ENCODE data around the gene THOC2.
"Not testable (repeated sequence)": the region's sequence is repeated elsewhere in the genome, so short reads cannot be mapped to it uniquely, and the experiment has no call there.

The THOC2 gene

GRCh38 chrX:123663720-123664119 is 69.1 kb downstream of the THOC2 start:
- DNase-seq: not testable (repeated sequence)

- DNase-seq: not testable (repeated sequence)
Observed at GRCh38 chrX:123656507-123656906, 76.3 kb downstream of the THOC2 start.

GRCh38 chrX:123648811-123649181 is 84.1 kb downstream of the THOC2 start:
- not testable (repeated sequence) for DNase-seq

GRCh38 chrX:123648028-123648810 is 84.6 kb downstream of the THOC2 start:
- DNase-seq: no peak

- no peak for DNase-seq
Observed at GRCh38 chrX:123647244-123647643, 85.6 kb downstream of the THOC2 start.

GRCh38 chrX:123629502-123629901 is 103.3 kb downstream of the THOC2 start:
- no peak for DNase-seq

GRCh38 chrX:123626962-123627361 is 105.9 kb downstream of the THOC2 start:
- no peak for DNase-seq

- no peak for DNase-seq
Observed at GRCh38 chrX:123625952-123626351, 106.9 kb downstream of the THOC2 start.

GRCh38 chrX:123625477-123625876 is 107.4 kb downstream of the THOC2 start:
- DNase-seq: no peak

- no peak for DNase-seq
Observed at GRCh38 chrX:123617007-123617406, 115.8 kb downstream of the THOC2 start.

GRCh38 chrX:123610915-123611314 is 121.9 kb downstream of the THOC2 start:
- no peak for DNase-seq

GRCh38 chrX:123607806-123608205 is 125.0 kb downstream of the THOC2 start:
- DNase-seq: no peak

- no peak for DNase-seq
Observed at GRCh38 chrX:123607270-123607669, 125.6 kb downstream of the THOC2 start.

GRCh38 chrX:123603491-123603890 is 129.4 kb downstream of the THOC2 start:
- DNase-seq: no peak

GRCh38 chrX:123601437-123601836 is 131.4 kb downstream of the THOC2 start:
- DNase-seq: no peak

- DNase-seq: no peak
Observed at GRCh38 chrX:123600181-123600580, 132.7 kb downstream of the THOC2 start.

GRCh38 chrX:123590842-123591486 is 141.9 kb downstream of the THOC2 start:
- no peak for DNase-seq

- DNase-seq: no peak
Observed at GRCh38 chrX:123588723-123589122, 144.1 kb downstream of the THOC2 start.

GRCh38 chrX:123581586-123581985 is 151.3 kb downstream of the THOC2 start:
- no peak for DNase-seq

GRCh38 chrX:123580792-123581191 is 152.1 kb downstream of the THOC2 start:
- DNase-seq: no peak

- not testable (repeated sequence) for DNase-seq
Observed at GRCh38 chrX:123574027-123574426, 158.8 kb downstream of the THOC2 start.

- DNase-seq: no peak
Observed at GRCh38 chrX:123570011-123570590, 162.8 kb downstream of the THOC2 start.

- DNase-seq: no peak
Observed at GRCh38 chrX:123563167-123563566, 169.7 kb downstream of the THOC2 start.
